H9 (cell line): ENCODE measurements around the gene SDHAF2. TPM values are rescaled to one million over a fixed set of nuclear protein-coding genes. Genes with fewer than 3 reads are reported as not detected.

ENCODE experiments used
- DNase-seq: peaks from one replicate; pipeline ENCODE4 v3.0.0-alpha.2; 2017
- H2AFZ ChIP-seq: one replicate; pipeline ENCODE4 v1.6.1; 2013; ENCODE audit warnings: mild to moderate bottlenecking, low read length, control low read depth, moderate library complexity
- H2AK5ac ChIP-seq: 2 replicates; pipeline ENCODE4 v1.6.1; 2013; ENCODE audit warnings: low read length, control low read depth, mixed read lengths; ENCODE audit not compliant: insufficient read length
- H2BK120ac ChIP-seq: one replicate; pipeline ENCODE4 v1.6.1; 2013; ENCODE audit warnings: low read depth, mild to moderate bottlenecking, low read length, control low read depth, inconsistent platforms; ENCODE audit not compliant: poor library complexity, severe bottlenecking
- H2BK12ac ChIP-seq: 2 replicates; pipeline ENCODE4 v1.6.1; 2013; ENCODE audit warnings: low read length, control low read depth, mixed read lengths, low read depth; ENCODE audit not compliant: insufficient read length
- H2BK15ac ChIP-seq: 2 replicates; pipeline ENCODE4 v1.6.1; 2013; ENCODE audit warnings: low read depth, low read length, control low read depth
- H2BK20ac ChIP-seq: one replicate; pipeline ENCODE4 v1.6.1; 2013; ENCODE audit warnings: low read depth, mild to moderate bottlenecking, low read length, control low read depth, inconsistent platforms; ENCODE audit not compliant: poor library complexity, severe bottlenecking
- H2BK5ac ChIP-seq: 2 replicates; pipeline ENCODE4 v1.6.1; 2013; ENCODE audit warnings: low read length, control low read depth, mixed read lengths; ENCODE audit not compliant: insufficient read length
- H3K14ac ChIP-seq: 2 replicates; pipeline ENCODE4 v1.6.1; 2013; ENCODE audit warnings: low read length, control low read depth; ENCODE audit not compliant: insufficient read depth
- H3K18ac ChIP-seq: 2 replicates; pipeline ENCODE4 v1.6.1; 2013; ENCODE audit warnings: low read depth, mild to moderate bottlenecking, mixed read lengths, low read length, control low read depth; ENCODE audit not compliant: insufficient read length
- H3K23ac ChIP-seq: 2 replicates; pipeline ENCODE4 v1.6.1; 2013; ENCODE audit warnings: low read length, control low read depth, mixed read lengths, low read depth; ENCODE audit not compliant: insufficient read length
- H3K23me2 ChIP-seq: 2 replicates; pipeline ENCODE4 v1.6.1; 2013; ENCODE audit warnings: low read depth, mild to moderate bottlenecking, mixed read lengths, low read length, control low read depth; ENCODE audit not compliant: insufficient read length, poor library complexity, severe bottlenecking
- H3K27ac ChIP-seq: 2 replicates; pipeline ENCODE4 v1.5.1; 2013; ENCODE audit warnings: low read length, control low read depth, mixed read lengths, low read depth; ENCODE audit not compliant: insufficient read length
- H3K27me3 ChIP-seq: 2 replicates; pipeline ENCODE4 v1.6.1; 2013; ENCODE audit warnings: low read length, control low read depth, inconsistent platforms; ENCODE audit not compliant: insufficient read depth
- H3K4ac ChIP-seq: 2 replicates; pipeline ENCODE4 v1.6.1; 2013; ENCODE audit warnings: low read depth, mild to moderate bottlenecking, control low read depth, inconsistent platforms, low read length, moderate library complexity
- H3K4me1 ChIP-seq: 2 replicates; pipeline ENCODE4 v1.6.1; 2013; ENCODE audit warnings: low read length, control low read depth, inconsistent platforms; ENCODE audit not compliant: insufficient read depth
- H3K4me2 ChIP-seq: 2 replicates; pipeline ENCODE4 v1.6.1; 2013; ENCODE audit warnings: low read length, control low read depth, mixed read lengths; ENCODE audit not compliant: insufficient read length, insufficient read depth
- H3K56ac ChIP-seq: 2 replicates; pipeline ENCODE4 v1.6.1; 2013; ENCODE audit warnings: low read depth, mild to moderate bottlenecking, mixed read lengths, low read length, control low read depth; ENCODE audit not compliant: insufficient read length
- H3K79me1 ChIP-seq: 2 replicates; pipeline ENCODE4 v1.6.1; 2013; ENCODE audit warnings: low read depth, mild to moderate bottlenecking, moderate library complexity, low read length, control low read depth, inconsistent platforms; ENCODE audit not compliant: insufficient read depth, poor library complexity, severe bottlenecking
- H3K79me2 ChIP-seq: 2 replicates; pipeline ENCODE4 v1.6.1; 2013; ENCODE audit warnings: low read length, control low read depth, inconsistent platforms; ENCODE audit not compliant: insufficient read depth
- H3K9ac ChIP-seq: 2 replicates; pipeline ENCODE4 v1.6.1; 2013; ENCODE audit warnings: low read length, control low read depth, mixed read lengths; ENCODE audit not compliant: insufficient read length; ENCODE audit errors: extremely low read depth
- H3K9me3 ChIP-seq: one replicate; pipeline ENCODE4 v1.6.1; 2013; ENCODE audit warnings: low read depth, low read length, inconsistent platforms; ENCODE audit not compliant: control insufficient read depth
- H3T11ph ChIP-seq: one replicate; pipeline ENCODE4 v1.6.1; 2013; ENCODE audit warnings: mild to moderate bottlenecking, low read length, control low read depth, inconsistent platforms
- H4K20me1 ChIP-seq: one replicate; pipeline ENCODE4 v1.6.1; 2013; ENCODE audit not compliant: control insufficient read depth, insufficient read length, insufficient read depth
- H4K5ac ChIP-seq: 2 replicates; pipeline ENCODE4 v1.6.1; 2013; ENCODE audit warnings: low read depth, mild to moderate bottlenecking, mixed read lengths, low read length, control low read depth; ENCODE audit not compliant: insufficient read length
- H4K8ac ChIP-seq: replicated peaks from 2 replicates; pipeline ENCODE4 v1.6.1; 2013; ENCODE audit warnings: low read length, control low read depth, mixed read lengths, low read depth; ENCODE audit not compliant: insufficient read length
- H4K91ac ChIP-seq: 2 replicates; pipeline ENCODE4 v1.6.1; 2013; ENCODE audit warnings: low read depth, mild to moderate bottlenecking, moderate library complexity, mixed read lengths, low read length, control low read depth; ENCODE audit not compliant: insufficient read length
- H3K27ac Mint-ChIP-seq, 3 experiments: 2 replicates in 2 of 3; 3 replicates in 1 of 3; pipeline ENCODE4 v1.8.0; 2020 to 2021; ENCODE audit warnings: mixed read lengths in 3 of 3, mild to moderate bottlenecking in 1 of 3, moderate library complexity in 1 of 3
- H3K27me3 Mint-ChIP-seq: 2 replicates; pipeline ENCODE4 v1.8.0; 2021; ENCODE audit warnings: low read depth, mild to moderate bottlenecking, moderate library complexity, mixed read lengths
- H3K36me3 Mint-ChIP-seq, 3 experiments: 2 replicates in 2 of 3; 3 replicates in 1 of 3; pipeline ENCODE4 v1.8.0; 2020 to 2021; ENCODE audit warnings: low read depth in 3 of 3, mixed read lengths in 3 of 3; ENCODE audit not compliant: insufficient read depth in 1 of 3
- H3K4me1 Mint-ChIP-seq, 2 experiments: 2 replicates each; pipeline ENCODE4 v1.8.0; 2020; ENCODE audit warnings: mixed read lengths in 2 of 2
- H3K4me3 Mint-ChIP-seq, 2 experiments: 2 replicates in 1 of 2; 3 replicates in 1 of 2; pipeline ENCODE4 v1.8.0; 2020 to 2021; ENCODE audit warnings: mild to moderate bottlenecking in 2 of 2, mixed read lengths in 2 of 2, moderate library complexity in 1 of 2
- H3K9me3 Mint-ChIP-seq, 2 experiments: 2 replicates in 1 of 2; 3 replicates in 1 of 2; pipeline ENCODE4 v1.8.0; 2020; ENCODE audit warnings: mild to moderate bottlenecking in 2 of 2, mixed read lengths in 2 of 2, moderate library complexity in 1 of 2
- CTCF ChIP-seq: fragments of 200-600 bp; sonication (generic); conservative IDR thresholded peaks from 3 replicates; pipeline ENCODE4 v1.8.0; 2021; ENCODE audit warnings: antibody characterized with exemption, mild to moderate bottlenecking
- WGBS: extraction: QIAGEN DNeasy Blood & Tissue Kit; methylation state at CpG from one replicate; pipeline ENCODE4 v1.1.7; 2013; ENCODE audit warnings: missing lambda C conversion rate, low lambda C conversion rate, mixed read lengths; ENCODE audit not compliant: insufficient read length; ENCODE audit errors: extremely low coverage; 5-methylcytosine and 5-hydroxymethylcytosine counted together
- total RNA-seq: library from RNA; stranded (reverse); gene quantifications from 2 replicates; pipeline ENCODE4 v1.2.1, GENCODE V29; 2021

SDHAF2 gene
- total RNA-seq, 1 experiment from 2014 or later: 41.8 TPM

GRCh38 chr11:61414547-61414946, 15.4 kb upstream of the SDHAF2 start:
- H4K8ac ChIP-seq: no peak overlapping the region
- H3K14ac ChIP-seq: no peak overlapping the region
- H3K4me3 Mint-ChIP-seq: no peak overlapping the region
- H3K23me2 ChIP-seq: no peaks in the 10 kb centered on the region
- H3K18ac ChIP-seq: no peak overlapping the region
- no peaks in the 10 kb centered on the region for H4K20me1 ChIP-seq
- H3K9me3 Mint-ChIP-seq: no peaks in the 10 kb centered on the region
- no peak overlapping the region for H3K4ac ChIP-seq
- H3K9me3 ChIP-seq: no peaks in the 10 kb centered on the region
- H3K23ac ChIP-seq: no peak overlapping the region
- no peaks in the 10 kb centered on the region for H3K27me3 ChIP-seq
- H2BK5ac ChIP-seq: no peak overlapping the region
- no CpG with 5 or more reads among the region's 2 CpGs for WGBS
- H3K4me1 ChIP-seq: no peaks in the 10 kb centered on the region
- H3K27ac ChIP-seq: no peak overlapping the region
- no peak overlapping the region for H3K4me2 ChIP-seq
- no peak overlapping the region for H3K9ac ChIP-seq
- no peak for TF ChIP-seq CTCF
- H3K79me1 ChIP-seq: peaks cover 4% of the 10 kb centered on the region
- H2AK5ac ChIP-seq: no peak overlapping the region
- no peak overlapping the region for H2BK15ac ChIP-seq
- no peak overlapping the region for H2BK12ac ChIP-seq
- no peak overlapping the region for H3K27ac Mint-ChIP-seq
- peaks cover 53 to 97% (median 94%) of the 10 kb centered on the region in 3 experiments for H3K36me3 Mint-ChIP-seq
- no peak for DNase-seq
- no peak overlapping the region for H4K91ac ChIP-seq
- H2BK120ac ChIP-seq: no peak overlapping the region
- H2BK20ac ChIP-seq: no peak overlapping the region
- no peak overlapping the region for H3T11ph ChIP-seq
- H2AFZ ChIP-seq: no peak overlapping the region
- H3K4me1 Mint-ChIP-seq: no peaks in the 10 kb centered on the region; a peak in 1 of 4 replicates
- H3K56ac ChIP-seq: no peak overlapping the region
- H3K79me2 ChIP-seq: no peaks in the 10 kb centered on the region
- H3K27me3 Mint-ChIP-seq: no peaks in the 10 kb centered on the region
- no peak overlapping the region for H4K5ac ChIP-seq
